Gastroesophageal sphincter (tissue), 4 donors: ENCODE data around the gene PDE5A. TPM values are rescaled to one million over a fixed set of nuclear protein-coding genes. Genes with fewer than 3 reads are reported as not detected.
A peak's percentile ranks its signal among the peaks of the same experiment; 100 is the strongest.

Experiments used
- ATAC-seq: fragments of 150-250 bp; one replicate; pipeline ENCODE4 v1.9.1; 2016; ENCODE audit warnings: mild to moderate bottlenecking, moderate library complexity
- H3K27ac ChIP-seq, 4 donors: fragments of 200-600 bp; sonication (generic) in 3 of 4; 1 replicate in 3 of 4; 2 replicates in 1 of 4; pipeline ENCODE4 v1.5.1; 2016 to 2019
- H3K27me3 ChIP-seq: fragments of 200-600 bp; sonication (generic); one replicate; pipeline ENCODE4 v1.5.1; 2019
- H3K36me3 ChIP-seq, 2 donors: fragments of 200-600 bp; sonication (generic); one replicate each; pipeline ENCODE4 v1.5.1; 2019; ENCODE audit warnings: control low read depth in 1 of 2
- H3K4me1 ChIP-seq, 3 donors: fragments of 200-600 bp; sonication (generic); 1 replicate in 2 of 3; 2 replicates in 1 of 3; pipeline ENCODE4 v1.5.1; 2016 to 2019; ENCODE audit warnings: control low read depth in 2 of 3
- H3K4me3 ChIP-seq, 2 donors: fragments of 200-600 bp; sonication (generic); one replicate each; pipeline ENCODE4 v1.5.1; 2019; ENCODE audit warnings: mild to moderate bottlenecking in 1 of 2, moderate library complexity in 1 of 2
- H3K9me3 ChIP-seq, 3 donors: fragments of 200-600 bp; sonication (generic); one replicate each; pipeline ENCODE4 v1.5.1; 2017 to 2019; ENCODE audit warnings: control low read depth in 2 of 3
- EP300 ChIP-seq: sonication (generic); formaldehyde crosslinking; IDR thresholded peaks from one replicate; pipeline ENCODE4 v1.6.1; 2017; ENCODE audit warnings: antibody characterized with exemption, mild to moderate bottlenecking
- POLR2A ChIP-seq, 2 donors: fragments of 450-650 bp; IDR thresholded peaks; one replicate each; pipeline ENCODE4 v1.6.1; 2017; ENCODE audit warnings: antibody characterized with exemption in 2 of 2, mild to moderate bottlenecking in 2 of 2, moderate library complexity in 1 of 2
- POLR2AphosphoS5 ChIP-seq: sonication (generic); formaldehyde crosslinking; IDR thresholded peaks from one replicate; pipeline ENCODE4 v1.6.1; 2017; ENCODE audit warnings: antibody characterized with exemption
- WGBS, 2 donors: methylation state at CpG; one replicate each; pipeline ENCODE4 v1.1.5; 2018; ENCODE audit warnings: low coverage in 1 of 2; 5-methylcytosine and 5-hydroxymethylcytosine counted together
- total RNA-seq, 4 donors: library from RNA; depleted of rRNA; stranded (reverse); fragments of >200 nt; gene quantifications; one replicate each; pipeline ENCODE4 v1.1.0, GENCODE V29; 2016
- TF ChIP-seq, protein P1 (sequence below), 4 experiments: fragments of 200-600 bp in 2 of 4; fragments of 450-650 bp in 2 of 4; sonication (generic) in 1 of 4; IDR thresholded peaks; one replicate each; pipeline ENCODE4 v1.5.1; 2017 to 2019; ENCODE audit warnings: antibody characterized with exemption in 4 of 4, mild to moderate bottlenecking in 2 of 4, moderate library complexity in 2 of 4

PDE5A gene
- total RNA-seq, 4 donors from 2014 or later = 126 to 358 (median 212) TPM

DNA sequence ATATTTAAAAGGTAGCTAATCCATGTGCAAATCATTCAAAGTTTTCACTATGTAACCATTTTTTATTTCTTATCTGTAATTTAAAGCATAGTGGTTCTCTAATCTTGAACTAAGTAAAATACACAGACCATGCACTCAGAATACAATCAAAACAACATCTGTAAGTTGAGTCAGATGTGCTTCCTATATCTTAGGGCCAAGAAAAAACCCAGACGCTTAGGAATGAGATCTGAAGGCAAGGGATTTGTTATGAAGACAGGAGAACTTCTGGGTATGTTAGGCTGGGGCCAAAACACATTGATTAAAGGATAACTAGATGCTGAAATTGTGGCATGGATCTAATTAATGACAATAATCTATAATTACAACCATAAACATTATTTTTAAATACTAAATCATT lies 120.3 kb downstream of the PDE5A start:
- no peaks in the 10 kb centered on the region for H3K9me3 ChIP-seq
- peaks cover 11 to 64% of the 10 kb centered on the region in 2 donors for H3K36me3 ChIP-seq
- TF ChIP-seq POLR2AphosphoS5 (no peak), POLR2A (IDR thresholded peaks at IDR 0.05) (no peak), EP300 (no peak)
- TF ChIP-seq, protein P1, sequence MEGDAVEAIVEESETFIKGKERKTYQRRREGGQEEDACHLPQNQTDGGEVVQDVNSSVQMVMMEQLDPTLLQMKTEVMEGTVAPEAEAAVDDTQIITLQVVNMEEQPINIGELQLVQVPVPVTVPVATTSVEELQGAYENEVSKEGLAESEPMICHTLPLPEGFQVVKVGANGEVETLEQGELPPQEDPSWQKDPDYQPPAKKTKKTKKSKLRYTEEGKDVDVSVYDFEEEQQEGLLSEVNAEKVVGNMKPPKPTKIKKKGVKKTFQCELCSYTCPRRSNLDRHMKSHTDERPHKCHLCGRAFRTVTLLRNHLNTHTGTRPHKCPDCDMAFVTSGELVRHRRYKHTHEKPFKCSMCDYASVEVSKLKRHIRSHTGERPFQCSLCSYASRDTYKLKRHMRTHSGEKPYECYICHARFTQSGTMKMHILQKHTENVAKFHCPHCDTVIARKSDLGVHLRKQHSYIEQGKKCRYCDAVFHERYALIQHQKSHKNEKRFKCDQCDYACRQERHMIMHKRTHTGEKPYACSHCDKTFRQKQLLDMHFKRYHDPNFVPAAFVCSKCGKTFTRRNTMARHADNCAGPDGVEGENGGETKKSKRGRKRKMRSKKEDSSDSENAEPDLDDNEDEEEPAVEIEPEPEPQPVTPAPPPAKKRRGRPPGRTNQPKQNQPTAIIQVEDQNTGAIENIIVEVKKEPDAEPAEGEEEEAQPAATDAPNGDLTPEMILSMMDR (IDR thresholded peaks at IDR 0.05) = no peak
- 8 to 50% methylated on average over 1 of the region's 1 CpG for WGBS, 2 donors
- no peak for ATAC-seq
- peak overlapping the region; percentile 71 to 83 (median 76) for H3K27ac ChIP-seq
- H3K4me3 ChIP-seq = no peak overlapping the region
- H3K27me3 ChIP-seq = no peaks in the 10 kb centered on the region
- peaks cover 0 to 68% (median 16%) of the 10 kb centered on the region in 3 donors for H3K4me1 ChIP-seq

DNA sequence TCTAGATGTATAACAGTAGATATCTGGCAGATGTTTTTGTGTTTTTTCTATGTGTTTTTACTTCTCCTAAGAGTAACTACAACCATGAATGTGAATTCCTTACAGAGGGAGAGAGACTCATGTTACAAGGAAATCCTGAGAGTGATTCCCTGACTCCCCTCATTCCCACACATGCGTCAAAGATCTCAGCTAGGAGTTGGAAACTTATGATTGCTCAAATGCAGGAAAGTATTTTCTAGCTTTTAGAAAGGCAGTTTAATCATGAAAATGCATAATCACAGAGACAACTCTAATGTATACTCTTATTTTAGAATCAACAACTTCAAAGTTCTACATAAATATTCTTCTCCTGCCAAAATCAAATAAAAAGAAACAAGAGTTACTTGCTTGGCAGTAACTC lies 121.8 kb downstream of the PDE5A start:
- no peak for ATAC-seq
- H3K27me3 ChIP-seq = no peaks in the 10 kb centered on the region
- peak overlapping the region; percentile 71 to 83 (median 76) for H3K27ac ChIP-seq
- TF ChIP-seq POLR2A (IDR thresholded peaks at IDR 0.05) = no peak
- TF ChIP-seq EP300 = no peak
- no peak for TF ChIP-seq POLR2AphosphoS5
- TF ChIP-seq, protein P1 (IDR thresholded peaks at IDR 0.05) = no peak
- no peak overlapping the region for H3K4me3 ChIP-seq
- 33 to 44% methylated on average over 1 of the region's 1 CpG for WGBS, 2 donors
- peaks cover 12 to 69% of the 10 kb centered on the region in 2 donors for H3K36me3 ChIP-seq
- H3K4me1 ChIP-seq = peaks cover 0 to 53% (median 15%) of the 10 kb centered on the region in 3 donors
- no peaks in the 10 kb centered on the region for H3K9me3 ChIP-seq

DNA sequence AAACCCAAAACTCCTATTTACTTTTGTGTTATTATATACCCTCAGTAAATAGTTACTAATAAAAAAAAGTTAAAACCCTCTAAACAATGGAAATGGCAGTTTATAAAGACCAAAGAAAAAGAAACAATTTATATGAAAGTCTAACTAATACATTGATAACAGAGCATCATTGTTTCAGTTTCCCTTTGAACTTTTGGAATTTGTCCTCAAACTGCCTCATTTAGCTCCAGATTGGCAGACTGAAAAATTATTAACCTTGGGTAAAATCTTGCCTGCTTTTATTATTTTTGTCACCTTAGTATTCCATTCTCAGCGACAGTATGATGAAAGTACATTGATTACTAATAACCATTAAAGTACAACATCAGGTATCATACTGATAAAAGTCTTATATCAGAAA lies 124.0 kb downstream of the PDE5A start:
- 92 to 100% methylated on average over 1 of the region's 1 CpG for WGBS, 2 donors
- H3K4me3 ChIP-seq = no peak overlapping the region
- no peak for TF ChIP-seq EP300
- TF ChIP-seq, protein P1 (IDR thresholded peaks at IDR 0.05) = no peak
- peak overlapping the region in 2 of 4 donors; percentile 9 to 16 for H3K27ac ChIP-seq
- peaks cover 0 to 32% (median 5%) of the 10 kb centered on the region in 3 donors for H3K4me1 ChIP-seq
- no peaks in the 10 kb centered on the region for H3K27me3 ChIP-seq
- ATAC-seq = no peak
- peaks cover 12 to 87% of the 10 kb centered on the region in 2 donors for H3K36me3 ChIP-seq
- no peaks in the 10 kb centered on the region for H3K9me3 ChIP-seq

DNA sequence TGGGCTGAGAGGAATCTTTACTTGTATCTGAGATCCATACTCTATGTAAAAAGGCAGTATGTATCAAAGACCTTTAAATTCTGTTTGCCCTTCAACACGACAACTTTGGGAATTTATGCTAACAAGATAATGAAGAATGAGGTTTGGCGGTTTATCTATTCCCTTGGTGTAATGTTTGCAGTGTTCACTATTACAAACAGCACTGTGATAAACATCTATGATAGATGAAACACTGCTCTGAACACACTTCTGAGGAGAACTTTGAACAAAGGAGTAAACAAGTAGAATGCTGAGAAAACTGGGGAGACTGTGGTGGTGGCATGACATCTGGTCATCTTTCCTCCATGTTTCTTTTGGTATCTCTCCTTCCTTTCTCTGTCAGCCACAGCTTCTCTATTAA lies 126.9 kb downstream of the PDE5A start:
- Histone ChIP-seq H3K4me3 (no peak overlapping the region), H3K4me1 (peaks cover 0 to 29% (median 3%) of the 10 kb centered on the region in 3 donors), H3K9me3 (no peaks in the 10 kb centered on the region), H3K27me3 (no peaks in the 10 kb centered on the region), H3K27ac (peak overlapping the region in 2 of 4 donors; percentile 25 to 38), H3K36me3 (peaks cover 12 to 86% of the 10 kb centered on the region in 2 donors)
- 82 to 93% methylated on average over 2 of the region's 2 CpGs for WGBS, 2 donors
- ATAC-seq = no peak
- TF ChIP-seq, protein P1 (IDR thresholded peaks at IDR 0.05) = no peak
- TF ChIP-seq POLR2A (IDR thresholded peaks at IDR 0.05) (no peak), POLR2AphosphoS5 (no peak), EP300 (no peak)

DNA sequence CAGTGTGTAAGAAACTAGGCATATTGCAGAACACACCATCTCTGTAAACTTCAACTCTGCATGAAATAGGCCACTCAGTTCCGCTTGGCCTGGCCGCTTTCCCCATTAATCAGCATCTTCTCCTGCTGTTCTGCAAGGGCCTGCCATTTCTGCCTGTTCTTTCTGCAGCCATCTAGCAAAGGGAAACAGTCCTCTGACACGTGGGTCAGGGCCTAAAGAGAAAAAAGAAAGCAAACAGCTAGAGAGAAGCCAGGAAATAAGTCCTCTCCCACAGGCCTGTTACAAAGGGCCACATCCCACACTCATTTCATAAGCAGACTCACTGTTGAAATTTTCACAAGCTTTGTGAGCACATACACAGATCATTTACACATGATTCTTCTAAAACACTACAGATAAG lies 130.1 kb downstream of the PDE5A start:
- no peaks in the 10 kb centered on the region for H3K27me3 ChIP-seq
- peaks cover 3 to 86% of the 10 kb centered on the region in 2 donors for H3K36me3 ChIP-seq
- H3K4me3 ChIP-seq = no peak overlapping the region
- TF ChIP-seq, protein P1 (IDR thresholded peaks at IDR 0.05) = no peak
- TF ChIP-seq POLR2A (IDR thresholded peaks at IDR 0.05) = no peak
- no peak for TF ChIP-seq EP300
- TF ChIP-seq POLR2AphosphoS5 = no peak
- peak; percentile 60 for ATAC-seq
- no peaks in the 10 kb centered on the region for H3K9me3 ChIP-seq
- 17 to 35% methylated on average over 1 to 2 of the region's 3 CpGs for WGBS, 2 donors
- peaks cover 0 to 24% (median 3%) of the 10 kb centered on the region in 3 donors for H3K4me1 ChIP-seq
- H3K27ac ChIP-seq = peak overlapping the region; percentile 44 to 71 (median 58)
